ENCODE results near the gene XPOT.
"Not testable (repeated sequence)": the region's sequence is repeated elsewhere in the genome, so short reads cannot be mapped to it uniquely, and the experiment has no call there.

XPOT gene

GRCh38 chr12:64403707-64404469 is at the start of gene XPOT:
Gene XPOT (plus strand): TSS chr12:64404392. CDS start chr12:64410036, 5,644 bp downstream.
- Histone ChIP-seq H3K36me3 (ENCODE audit: control insufficient read depth, insufficient read depth, low read length) (0 out of 2 replicates have a peak, but pooled peaks cover 3% of the 10 kb centered on the region), H3K4me1 (ENCODE audit: control insufficient read depth, insufficient read depth, low read length) (peaks cover 16% of the 10 kb centered on the region; the same call in 1 of the 2 replicates), H3K9ac (ENCODE audit: low read length) (peak within 1 kb of the TSS; percentile 99), H3K27me3 (ENCODE audit: control insufficient read depth, insufficient read depth, low read length) (no peaks in the 10 kb centered on the region), H3K9me3 (ENCODE audit: control insufficient read depth, insufficient read depth, low read depth, low read length) (no peaks in the 10 kb centered on the region), H3K4me3 (ENCODE audit: low read depth, low read length) (peak within 1 kb of the TSS; percentile 84), H3K27ac (ENCODE audit: low read depth, low read length) (peak within 1 kb of the TSS; percentile 98)

- H3K4me1 ChIP-seq (ENCODE audit: control insufficient read depth, insufficient read depth, low read length); H3K27me3 ChIP-seq (ENCODE audit: control insufficient read depth, insufficient read depth, low read length); H3K27ac ChIP-seq (ENCODE audit: low read depth, low read length); H3K9ac ChIP-seq (ENCODE audit: low read length); H3K4me3 ChIP-seq (ENCODE audit: low read depth, low read length); H3K36me3 ChIP-seq (ENCODE audit: control insufficient read depth, insufficient read depth, low read length): not testable (repeated sequence)
- H3K9me3 ChIP-seq (ENCODE audit: control insufficient read depth, insufficient read depth, low read depth, low read length), result peaks cover 16% of the 10 kb centered on the region
Measured at GRCh38 chr12:64356209-64356608, 48.0 kb upstream of the XPOT start.

- H3K27ac ChIP-seq (ENCODE audit: low read depth, low read length); H3K36me3 ChIP-seq (ENCODE audit: control insufficient read depth, insufficient read depth, low read length); H3K4me1 ChIP-seq (ENCODE audit: control insufficient read depth, insufficient read depth, low read length); H3K9ac ChIP-seq (ENCODE audit: low read length); H3K27me3 ChIP-seq (ENCODE audit: control insufficient read depth, insufficient read depth, low read length); H3K4me3 ChIP-seq (ENCODE audit: low read depth, low read length); H3K9me3 ChIP-seq (ENCODE audit: control insufficient read depth, insufficient read depth, low read depth, low read length): not testable (repeated sequence)
Measured at GRCh38 chr12:64361173-64361572, 43.0 kb upstream of the XPOT start.

- H3K9me3 ChIP-seq (ENCODE audit: control insufficient read depth, insufficient read depth, low read depth, low read length), result no peaks in the 10 kb centered on the region
- H3K36me3 ChIP-seq (ENCODE audit: control insufficient read depth, insufficient read depth, low read length), result no peaks in the 10 kb centered on the region
- no peak overlapping the region for H3K4me3 ChIP-seq (ENCODE audit: low read depth, low read length)
- no peaks in the 10 kb centered on the region for H3K27me3 ChIP-seq (ENCODE audit: control insufficient read depth, insufficient read depth, low read length)
- no peak overlapping the region for H3K9ac ChIP-seq (ENCODE audit: low read length)
- H3K27ac ChIP-seq (ENCODE audit: low read depth, low read length), result no peak overlapping the region
- no peaks in the 10 kb centered on the region for H3K4me1 ChIP-seq (ENCODE audit: control insufficient read depth, insufficient read depth, low read length)
Measured at GRCh38 chr12:64362721-64363305, 41.4 kb upstream of the XPOT start.

- Histone ChIP-seq H3K9me3 (ENCODE audit: control insufficient read depth, insufficient read depth, low read depth, low read length) (peaks cover 4% of the 10 kb centered on the region; the same call in 1 of the 2 replicates), H3K9ac (ENCODE audit: low read length) (no peak overlapping the region)
Measured at GRCh38 chr12:64383675-64384074, 20.5 kb upstream of the XPOT start.

GRCh38 chr12:64385019-64385418 is 19.2 kb upstream of the XPOT start:
- Histone ChIP-seq H3K9ac (ENCODE audit: low read length) (no peak overlapping the region), H3K36me3 (ENCODE audit: control insufficient read depth, insufficient read depth, low read length) (no peaks in the 10 kb centered on the region), H3K4me1 (ENCODE audit: control insufficient read depth, insufficient read depth, low read length) (no peaks in the 10 kb centered on the region), H3K9me3 (ENCODE audit: control insufficient read depth, insufficient read depth, low read depth, low read length) (peaks cover 4% of the 10 kb centered on the region; the same call in 1 of the 2 replicates), H3K4me3 (ENCODE audit: low read depth, low read length) (no peak overlapping the region), H3K27me3 (ENCODE audit: control insufficient read depth, insufficient read depth, low read length) (peaks cover 4% of the 10 kb centered on the region; the same call in 1 of the 2 replicates), H3K27ac (ENCODE audit: low read depth, low read length) (no peak overlapping the region)

More at GRCh38 chr12:64383675-64384074, 20.5 kb upstream of the XPOT start:
- no peaks in the 10 kb centered on the region for H3K27me3 ChIP-seq (ENCODE audit: control insufficient read depth, insufficient read depth, low read length)
- H3K4me3 ChIP-seq (ENCODE audit: low read depth, low read length), result no peak overlapping the region
- H3K27ac ChIP-seq (ENCODE audit: low read depth, low read length), result no peak overlapping the region
- no peaks in the 10 kb centered on the region for H3K36me3 ChIP-seq (ENCODE audit: control insufficient read depth, insufficient read depth, low read length)
- no peaks in the 10 kb centered on the region for H3K4me1 ChIP-seq (ENCODE audit: control insufficient read depth, insufficient read depth, low read length)

- Histone ChIP-seq H3K27ac (ENCODE audit: low read depth, low read length) (no peak overlapping the region), H3K36me3 (ENCODE audit: control insufficient read depth, insufficient read depth, low read length) (no peaks in the 10 kb centered on the region), H3K4me1 (ENCODE audit: control insufficient read depth, insufficient read depth, low read length) (no peaks in the 10 kb centered on the region), H3K27me3 (ENCODE audit: control insufficient read depth, insufficient read depth, low read length) (peaks cover 8% of the 10 kb centered on the region; the same call in 1 of the 2 replicates), H3K9me3 (ENCODE audit: control insufficient read depth, insufficient read depth, low read depth, low read length) (no peaks in the 10 kb centered on the region; the same call in 1 of the 2 replicates), H3K4me3 (ENCODE audit: low read depth, low read length) (no peak overlapping the region), H3K9ac (ENCODE audit: low read length) (no peak overlapping the region)
Measured at GRCh38 chr12:64385468-64385867, 18.7 kb upstream of the XPOT start.

GRCh38 chr12:64387197-64387816 is 16.9 kb upstream of the XPOT start:
- Histone ChIP-seq H3K9me3 (ENCODE audit: control insufficient read depth, insufficient read depth, low read depth, low read length) (no peaks in the 10 kb centered on the region), H3K27ac (ENCODE audit: low read depth, low read length) (no peak overlapping the region)

GRCh38 chr12:64389154-64389553 is 15.0 kb upstream of the XPOT start:
- Histone ChIP-seq H3K27me3 (ENCODE audit: control insufficient read depth, insufficient read depth, low read length) (peaks cover 17% of the 10 kb centered on the region; the same call in 1 of the 2 replicates), H3K27ac (ENCODE audit: low read depth, low read length) (no peak overlapping the region), H3K9me3 (ENCODE audit: control insufficient read depth, insufficient read depth, low read depth, low read length) (no peaks in the 10 kb centered on the region), H3K9ac (ENCODE audit: low read length) (no peak overlapping the region), H3K4me1 (ENCODE audit: control insufficient read depth, insufficient read depth, low read length) (no peaks in the 10 kb centered on the region), H3K36me3 (ENCODE audit: control insufficient read depth, insufficient read depth, low read length) (no peaks in the 10 kb centered on the region), H3K4me3 (ENCODE audit: low read depth, low read length) (no peak overlapping the region)

More at GRCh38 chr12:64387197-64387816, 16.9 kb upstream of the XPOT start:
- no peak overlapping the region for H3K4me3 ChIP-seq (ENCODE audit: low read depth, low read length)
- no peak overlapping the region for H3K9ac ChIP-seq (ENCODE audit: low read length)
- H3K27me3 ChIP-seq (ENCODE audit: control insufficient read depth, insufficient read depth, low read length), result peaks cover 17% of the 10 kb centered on the region; the same call in 1 of the 2 replicates
- H3K36me3 ChIP-seq (ENCODE audit: control insufficient read depth, insufficient read depth, low read length), result no peaks in the 10 kb centered on the region
- H3K4me1 ChIP-seq (ENCODE audit: control insufficient read depth, insufficient read depth, low read length), result no peaks in the 10 kb centered on the region

GRCh38 chr12:64390275-64390851 is 13.8 kb upstream of the XPOT start, which contains the start of gene C12orf56:
Gene C12orf56 (minus strand): TSS chr12:64390758. CDS start chr12:64390565, 193 bp downstream.
- peak within 1 kb of the TSS; percentile 48 for H3K4me3 ChIP-seq (ENCODE audit: low read depth, low read length)
- no peak within 1 kb of the TSS for H3K27ac ChIP-seq (ENCODE audit: low read depth, low read length)
- H3K4me1 ChIP-seq (ENCODE audit: control insufficient read depth, insufficient read depth, low read length), result no peaks in the 10 kb centered on the region
- H3K36me3 ChIP-seq (ENCODE audit: control insufficient read depth, insufficient read depth, low read length), result no peaks in the 10 kb centered on the region
- H3K9ac ChIP-seq (ENCODE audit: low read length), result no peak within 1 kb of the TSS
- peaks cover 17% of the 10 kb centered on the region; the same call in 1 of the 2 replicates for H3K27me3 ChIP-seq (ENCODE audit: control insufficient read depth, insufficient read depth, low read length)
- no peaks in the 10 kb centered on the region for H3K9me3 ChIP-seq (ENCODE audit: control insufficient read depth, insufficient read depth, low read depth, low read length)
